ENCODE data around the gene SAMD1. TPM values are rescaled to one million over a fixed set of nuclear protein-coding genes. Genes with fewer than 3 reads are reported as not detected.

SAMD1 gene
- total RNA-seq, 3 donors from 2014 or later, result 10.8 to 15.4 (median 14.2) TPM

GRCh38 chr19:14061751-14062557 is 28.6 kb downstream of the SAMD1 start, which contains the start of gene PALM3:
TSS of gene PALM3 (minus strand) at chr19:14062076. CDS start at chr19:14061980, 96 bp downstream.
- H3K36me3 ChIP-seq, result no peaks in the 10 kb centered on the region
- H3K27me3 ChIP-seq, result no peaks in the 10 kb centered on the region
- peak within 1 kb of the TSS in 2 of 3 donors; percentile 15 to 51 for H3K4me3 ChIP-seq
- peak; percentile 34 to 70 for DNase-seq (ENCODE audit: low spot score in 2 of 2)
- intact Hi-C loops (cut with DNase I; ENCODE audit: low total_unique reads), result no loop called here
- peaks cover 6 to 9% of the 10 kb centered on the region in 2 donors for H3K4me1 ChIP-seq
- no peak for TF ChIP-seq CTCF (IDR thresholded peaks at IDR 0.05)
- no peak for TF ChIP-seq POLR2AphosphoS5 (IDR thresholded peaks at IDR 0.05)
- TF ChIP-seq POLR2A (IDR thresholded peaks at IDR 0.05), result no peak
- H3K9me3 ChIP-seq, result no peaks in the 10 kb centered on the region
- peak within 1 kb of the TSS; percentile 29 to 66 for H3K27ac ChIP-seq

- H3K4me3 ChIP-seq, result peak overlapping the region in 2 of 3 donors; percentile 15 to 51
- H3K4me1 ChIP-seq, result peaks cover 6 to 9% of the 10 kb centered on the region in 2 donors
- DNase-seq (ENCODE audit: low spot score in 2 of 2), result no peak
- H3K36me3 ChIP-seq, result no peaks in the 10 kb centered on the region
- H3K9me3 ChIP-seq, result no peaks in the 10 kb centered on the region
- intact Hi-C loops (cut with DNase I; ENCODE audit: low total_unique reads), result no loop called here
- H3K27ac ChIP-seq, result peak overlapping the region; percentile 29 to 66
- TF ChIP-seq CTCF (IDR thresholded peaks at IDR 0.05), result no peak
- no peak for TF ChIP-seq POLR2A (IDR thresholded peaks at IDR 0.05)
- no peak for TF ChIP-seq POLR2AphosphoS5 (IDR thresholded peaks at IDR 0.05)
- no peaks in the 10 kb centered on the region for H3K27me3 ChIP-seq
Observed at GRCh38 chr19:14061081-14061749, 29.3 kb downstream of the SAMD1 start.

GRCh38 chr19:14059652-14060155 is 30.8 kb downstream of the SAMD1 start:
- Histone ChIP-seq H3K27ac (no peak overlapping the region), H3K4me1 (peaks cover 6 to 9% of the 10 kb centered on the region in 2 donors), H3K9me3 (no peaks in the 10 kb centered on the region), H3K4me3 (no peak overlapping the region), H3K36me3 (no peaks in the 10 kb centered on the region), H3K27me3 (no peaks in the 10 kb centered on the region)
- TF ChIP-seq POLR2A (IDR thresholded peaks at IDR 0.05) (no peak), POLR2AphosphoS5 (IDR thresholded peaks at IDR 0.05) (no peak), CTCF (IDR thresholded peaks at IDR 0.05) (no peak)
- intact Hi-C loops (cut with DNase I; ENCODE audit: low total_unique reads), result no loop called here
- no peak for DNase-seq (ENCODE audit: low spot score in 2 of 2)

GRCh38 chr19:14059093-14059480 is 31.5 kb downstream of the SAMD1 start:
- Histone ChIP-seq H3K27ac (no peak overlapping the region), H3K27me3 (no peaks in the 10 kb centered on the region), H3K36me3 (no peaks in the 10 kb centered on the region), H3K4me1 (peaks cover 6 to 9% of the 10 kb centered on the region in 2 donors), H3K4me3 (no peak overlapping the region), H3K9me3 (no peaks in the 10 kb centered on the region)
- intact Hi-C loops (cut with DNase I; ENCODE audit: low total_unique reads), result no loop called here
- no peak for DNase-seq (ENCODE audit: low spot score in 2 of 2)
- no peak for TF ChIP-seq POLR2A (IDR thresholded peaks at IDR 0.05)
- no peak for TF ChIP-seq POLR2AphosphoS5 (IDR thresholded peaks at IDR 0.05)
- peak in 2 of 3 donors; percentile 10 to 46 for TF ChIP-seq CTCF (IDR thresholded peaks at IDR 0.05)

All from breast epithelium (tissue), 4 donors.